Stimulated activated CD4-positive, alpha-beta T cell treated with anti-CD3 and anti-CD28 coated beads, Interleukin-12 subunit alpha, Interleukin-12 subunit beta, amount 100 ng/mL, for 48 hours (primary cell): ENCODE data around the gene KATNIP.

Source experiments
- DNase-seq, 3 donors: peaks; one replicate each; pipeline ENCODE4 v3.0.0-alpha.2; 2020; ENCODE audit warnings: low read depth in 2 of 3, low spot score in 1 of 3

Gene KATNIP

DNA sequence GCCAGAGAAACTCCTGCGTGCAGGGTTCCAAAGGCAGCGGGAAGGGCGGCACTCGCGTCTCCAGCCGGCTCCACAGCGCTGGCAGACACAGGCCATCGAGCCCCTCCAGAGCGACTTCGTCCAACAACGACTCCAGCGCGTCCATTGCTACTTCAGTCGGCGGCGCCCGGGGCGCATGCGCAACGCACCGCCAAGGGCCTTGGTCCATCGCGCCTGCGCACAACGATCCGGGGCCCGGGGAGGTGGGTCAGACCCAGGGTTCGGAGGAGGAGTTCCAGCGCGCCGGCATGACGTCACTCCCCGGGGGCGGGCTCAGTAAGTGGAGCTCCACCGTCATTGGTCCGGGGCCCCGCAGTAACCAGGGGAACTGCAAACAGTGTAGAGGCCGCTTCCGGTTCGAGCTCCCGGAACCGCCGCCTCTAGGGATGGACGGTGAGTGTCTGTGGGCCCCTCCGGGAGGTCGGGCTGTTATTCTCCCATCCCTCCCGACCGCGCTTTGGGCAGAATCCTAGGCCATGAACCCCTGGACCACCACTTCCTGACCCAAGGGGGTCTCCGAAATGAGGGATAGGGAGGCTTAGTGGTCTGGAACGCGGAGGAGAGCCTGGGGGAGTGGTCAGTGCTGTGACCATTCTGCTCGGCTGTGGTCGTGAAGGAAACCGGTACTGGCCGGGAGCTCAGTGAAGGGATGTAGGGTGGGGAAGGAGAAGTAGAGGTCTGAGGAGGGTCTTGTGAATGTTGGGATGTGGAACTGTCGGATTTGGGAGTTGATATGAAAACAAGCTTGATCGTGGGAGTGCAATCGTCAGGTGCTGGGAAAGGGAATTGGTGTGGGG, at the start of gene KATNIP, which contains the start of gene GTF3C1:
Gene KATNIP, plus strand, starts transcription at position 399 of the 836 bp plus-strand sequence. Its CDS starts 27 bp downstream, at position 426.
Gene GTF3C1, minus strand, starts transcription at position 168 of the 836 bp plus-strand sequence. Its CDS starts 23 bp downstream, at position 145.
- DNase-seq: peak; percentile 100

- DNase-seq: no peak
Observed at GRCh38 chr16:27500801-27501200, 49.1 kb upstream of the KATNIP start.

- no peak for DNase-seq
Observed at GRCh38 chr16:27503662-27504061, 46.3 kb upstream of the KATNIP start.

DNA sequence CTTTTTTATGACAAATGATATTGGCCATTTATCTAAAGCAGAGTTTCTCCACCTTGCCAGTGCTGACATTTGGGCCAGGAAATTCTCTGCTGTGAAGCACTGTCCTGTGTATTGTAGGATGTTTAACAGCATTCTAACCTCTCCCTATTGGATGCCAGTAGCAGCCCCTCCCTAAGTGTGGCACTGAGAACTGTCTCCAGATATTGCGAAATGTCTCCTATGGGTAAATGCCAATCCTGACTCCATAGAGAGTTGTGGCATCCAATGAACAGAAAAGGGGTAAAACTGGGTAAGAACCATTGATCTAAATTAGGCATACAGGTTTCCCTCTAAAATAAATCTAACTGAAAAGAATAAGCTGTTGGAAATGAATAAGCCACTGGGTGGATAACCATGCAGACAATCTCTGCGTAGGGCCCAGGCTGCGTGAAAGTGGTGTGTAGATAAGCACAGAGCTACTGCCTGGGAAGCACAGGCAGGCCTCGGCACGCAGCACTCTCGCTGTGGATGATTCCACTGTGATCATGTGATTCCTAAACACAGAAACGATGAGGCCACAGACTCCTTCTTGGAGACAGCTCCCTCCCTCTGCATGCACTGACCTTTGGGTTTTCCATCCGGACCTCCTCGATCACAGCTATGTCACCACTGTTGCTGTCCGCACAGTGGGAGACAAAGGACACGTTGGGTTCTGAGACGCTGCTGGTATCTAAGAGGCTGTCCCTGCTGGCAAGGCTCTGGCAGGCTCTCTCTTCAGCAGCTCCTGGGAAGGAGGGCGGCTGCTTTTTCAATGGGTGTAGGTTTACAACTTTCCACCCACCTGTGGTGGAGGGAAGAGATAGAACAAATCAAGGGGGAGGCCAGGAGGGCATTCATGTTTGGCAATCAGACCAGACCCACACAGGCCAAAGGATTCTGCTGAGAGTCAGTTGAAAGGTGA, 44.4 kb upstream of the KATNIP start:
- no peak for DNase-seq

- DNase-seq: no peak
Observed at GRCh38 chr16:27506771-27507170, 43.2 kb upstream of the KATNIP start.

DNA sequence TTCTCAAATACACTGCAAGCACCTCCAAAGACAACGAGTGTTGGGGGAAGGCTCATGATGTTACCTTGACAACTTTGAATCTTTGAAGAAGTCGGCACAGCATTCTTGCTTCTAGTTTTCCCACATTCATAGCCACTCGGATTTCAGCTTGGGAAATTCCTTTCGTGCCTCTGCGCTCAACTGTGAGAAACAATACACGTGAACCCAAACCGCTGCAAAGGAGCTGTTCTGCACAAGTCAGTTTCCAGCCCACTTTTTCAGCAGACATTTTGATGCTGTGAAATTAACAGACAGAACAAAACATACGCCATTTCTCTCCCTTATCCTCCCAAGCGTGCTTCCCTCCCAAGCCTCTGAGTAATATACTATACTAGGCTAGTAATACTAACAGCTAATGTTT, 41.5 kb upstream of the KATNIP start:
- no peak for DNase-seq

- DNase-seq: no peak
Observed at GRCh38 chr16:27511657-27512448, 38.1 kb upstream of the KATNIP start.

GRCh38 chr16:27514806-27515205, 35.1 kb upstream of the KATNIP start:
- no peak for DNase-seq

- DNase-seq: peak in 1 of 3 donors; percentile 8
Observed at GRCh38 chr16:27515874-27516353, 34.0 kb upstream of the KATNIP start.

GRCh38 chr16:27516365-27516764, 33.6 kb upstream of the KATNIP start:
- DNase-seq: no peak

DNA sequence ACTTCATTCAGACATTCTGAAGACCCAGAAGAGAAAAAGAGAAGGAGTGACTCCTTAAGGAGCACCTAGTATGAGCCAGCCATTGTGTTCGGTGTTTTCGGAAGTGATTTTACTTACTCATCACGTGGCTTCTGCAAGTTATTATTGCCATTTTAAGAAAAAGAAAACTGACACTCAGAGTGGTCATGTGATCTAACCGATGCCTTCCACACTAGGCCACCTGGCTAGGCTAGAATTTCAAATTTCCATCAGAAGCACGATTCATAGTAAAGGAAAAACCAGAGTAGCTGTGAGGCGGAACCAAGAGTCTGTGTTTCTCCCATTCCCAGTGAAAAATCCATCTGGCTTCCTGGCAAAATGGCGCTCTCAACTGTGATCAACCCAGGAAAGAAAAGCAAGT, 32.3 kb upstream of the KATNIP start:
- no peak for DNase-seq

GRCh38 chr16:27518226-27518625, 31.7 kb upstream of the KATNIP start:
- DNase-seq: no peak

GRCh38 chr16:27520982-27521673, 28.8 kb upstream of the KATNIP start:
- no peak for DNase-seq

DNA sequence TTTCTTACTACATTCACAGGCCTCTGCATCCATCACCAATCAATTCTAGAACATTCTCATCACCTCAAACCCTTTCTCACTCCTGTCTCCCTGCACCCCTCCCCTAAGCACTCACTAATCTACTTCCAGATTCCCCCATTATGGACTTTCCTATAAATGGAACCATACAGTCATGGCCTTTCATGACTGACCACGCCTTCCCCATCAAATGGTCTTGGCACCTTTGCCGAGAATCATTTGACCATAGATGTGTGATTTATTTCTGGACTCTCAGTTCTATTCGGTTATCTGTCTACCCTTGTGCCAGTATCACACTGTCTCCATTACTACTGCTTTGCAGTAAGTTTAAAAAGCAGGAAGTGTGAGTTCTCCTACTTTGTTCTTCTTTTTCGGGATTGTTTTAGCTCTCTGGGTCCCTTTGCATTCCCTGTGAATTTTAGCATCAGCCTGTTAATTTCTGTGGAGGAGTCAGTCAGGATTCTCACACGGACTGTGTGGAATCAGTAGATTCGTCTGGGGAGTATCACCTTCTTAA, 27.7 kb upstream of the KATNIP start:
- no peak for DNase-seq

DNA sequence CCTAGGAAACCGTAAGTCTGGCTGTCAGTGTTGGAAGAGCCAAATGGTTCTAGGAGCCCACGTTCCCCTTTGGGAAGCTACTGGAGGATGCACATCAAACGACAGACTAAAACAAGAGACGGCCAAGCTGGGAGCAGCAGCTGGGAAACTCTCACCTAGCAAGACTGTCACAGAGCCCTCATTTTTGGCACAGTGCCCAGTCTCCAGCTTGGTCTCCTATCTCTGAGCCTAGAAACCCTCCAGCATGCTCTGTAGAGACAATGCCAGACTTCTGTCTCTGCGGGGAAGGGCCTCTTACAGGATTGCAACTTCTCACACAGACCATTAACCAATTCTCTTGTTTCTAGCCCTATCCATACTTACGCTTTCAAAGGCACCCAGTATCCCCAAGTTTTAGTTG, 23.8 kb upstream of the KATNIP start:
- DNase-seq: no peak

DNA sequence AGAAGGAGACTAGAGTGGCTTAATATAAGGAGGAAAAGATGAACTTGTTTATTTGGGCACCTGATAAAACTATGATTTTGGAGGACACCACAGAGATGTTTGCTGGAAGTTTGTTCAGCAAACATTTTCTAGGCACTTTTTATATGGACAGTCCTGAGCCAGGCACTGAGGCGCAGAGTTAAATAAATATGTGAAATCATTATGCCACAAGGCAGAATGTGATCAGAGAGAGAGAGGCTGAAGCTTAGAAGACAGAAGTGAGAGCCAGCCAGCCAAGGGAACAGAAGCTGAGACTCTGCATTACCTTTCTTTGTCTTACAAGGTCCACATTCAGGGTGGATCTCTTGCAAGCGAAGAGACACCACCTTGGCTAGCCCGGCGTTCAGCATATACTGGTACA, 21.6 kb upstream of the KATNIP start:
- DNase-seq: no peak

GRCh38 chr16:27529962-27530361, 20.0 kb upstream of the KATNIP start:
- DNase-seq: no peak

DNA sequence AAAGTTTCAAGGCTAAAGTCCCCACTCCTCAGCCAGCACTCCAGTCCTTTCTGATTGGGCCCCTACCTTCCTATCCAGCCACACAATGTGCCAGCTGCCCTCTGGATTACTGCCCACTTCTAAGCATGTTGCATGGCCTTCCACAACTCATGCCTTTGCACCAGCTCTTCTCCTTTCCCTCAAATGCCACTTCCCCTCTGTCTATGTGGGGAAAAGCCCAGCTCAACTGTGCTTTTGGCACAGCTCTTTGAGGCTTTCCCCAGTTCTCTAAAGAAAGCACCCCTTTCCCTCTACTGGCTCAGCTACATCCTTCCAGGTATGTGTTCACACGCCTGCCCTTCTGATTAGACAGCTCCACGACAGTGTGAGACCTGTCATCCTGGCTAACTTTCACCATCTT, 18.8 kb upstream of the KATNIP start:
- DNase-seq: no peak

DNA sequence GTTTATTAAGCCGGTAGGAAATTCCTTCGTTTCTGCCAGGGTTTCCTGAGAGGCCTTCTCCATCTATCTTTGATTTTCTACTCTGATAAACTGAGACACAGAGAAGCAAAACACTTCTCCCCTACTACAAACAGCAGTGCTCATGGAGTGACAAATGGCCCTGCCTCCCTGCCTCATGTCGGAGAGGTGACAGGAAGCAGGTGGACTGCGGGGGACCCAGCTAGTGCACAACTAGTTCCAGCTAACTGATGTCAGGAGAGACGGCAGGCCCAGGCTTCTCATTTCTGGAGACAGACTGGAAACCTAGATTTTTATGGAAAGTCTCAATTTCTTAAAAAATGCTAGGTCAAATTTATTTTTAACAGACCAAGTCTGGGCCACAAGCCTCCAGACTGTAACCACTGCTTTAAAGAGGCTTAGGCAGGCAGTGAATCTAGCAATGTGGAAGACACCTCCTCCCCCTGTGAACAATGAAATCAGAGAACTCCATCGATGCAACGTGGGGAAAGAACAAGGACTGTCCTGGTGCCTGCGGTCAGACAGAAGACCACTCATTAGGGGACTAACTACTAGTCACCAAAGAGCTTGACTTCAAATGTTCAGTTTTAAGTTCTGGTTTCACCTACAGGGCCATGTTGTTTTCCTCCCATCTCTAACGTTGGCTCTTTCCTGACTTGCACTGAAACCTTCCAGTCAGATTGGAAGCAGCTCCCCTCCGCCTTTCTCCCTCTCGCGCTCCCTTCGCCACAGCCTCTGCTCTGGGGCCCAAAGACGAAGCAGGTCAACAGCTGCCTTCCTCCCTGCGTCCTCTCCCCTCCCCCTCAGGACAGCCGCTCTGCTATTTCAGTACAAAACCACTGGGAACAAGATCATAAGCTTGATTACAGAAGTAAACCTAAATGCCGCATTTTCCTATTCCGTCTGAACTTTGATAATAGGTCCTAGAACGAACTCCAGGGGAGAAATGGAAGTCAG, 17.8 kb upstream of the KATNIP start:
- DNase-seq: no peak
